Pancreas (tissue), 10 donors: ENCODE data around the gene INHBB. TPM values are rescaled to one million over a fixed set of nuclear protein-coding genes. Genes with fewer than 3 reads are reported as not detected.
A peak's percentile ranks its signal among the peaks of the same experiment; 100 is the strongest.

Source experiments
- ATAC-seq, 4 donors: fragments of 200-7000 bp; cut with Tn5 transposase; one replicate each; pipeline versions ENCODE4 v1.8.0 to v1.9.1; 2020; ENCODE audit warnings: mild to moderate bottlenecking in 4 of 4, moderate library complexity in 4 of 4
- DNase-seq, 6 donors: peaks; one replicate each; pipeline ENCODE4 v3.0.0-alpha.2; 2020
- FAIRE-seq: peaks from 2 replicates; lab custom pipeline; 2012; peaks lifted over from hg19 to GRCh38; lab: Jason Lieb, UNC
- H3K27ac ChIP-seq, 4 donors: fragments of 200-600 bp; sonication (generic); 1 replicate in 3 of 4; 2 replicates in 1 of 4; pipeline versions ENCODE4 v1.5.0 to v1.8.0; 2020
- H3K27me3 ChIP-seq, 4 donors: fragments of 200-600 bp; one replicate each; pipeline ENCODE4 v1.8.0; 2021
- H3K36me3 ChIP-seq, 3 donors: fragments of 200-600 bp; sonication (generic) in 1 of 3; one replicate each; pipeline versions ENCODE4 v1.5.0 to v1.8.0; 2020 to 2021
- H3K4me1 ChIP-seq, 3 donors: fragments of 200-600 bp; one replicate each; pipeline ENCODE4 v1.8.0; 2021
- H3K4me3 ChIP-seq, 4 donors: fragments of 200-600 bp; sonication (generic) in 2 of 4; one replicate each; pipeline versions ENCODE4 v1.5.0 to v1.8.0; 2020 to 2021
- H3K9me3 ChIP-seq, 4 donors: fragments of 200-600 bp; one replicate each; pipeline ENCODE4 v1.8.0; 2021
- CTCF ChIP-seq, 4 donors: fragments of 200-600 bp; sonication (generic) in 3 of 4; IDR thresholded peaks; one replicate each; pipeline versions ENCODE4 v1.5.0 to v1.8.0; 2021; ENCODE audit warnings: antibody characterized with exemption in 4 of 4
- WGBS, 2 donors: extraction: QIAGEN DNeasy Blood & Tissue Kit; methylation state at CpG; one replicate each; pipeline ENCODE4 v1.1.7; 2013; 5-methylcytosine and 5-hydroxymethylcytosine counted together
- intact Hi-C, 3 donors: fragments of 100-400 bp; cut with DNase I; formaldehyde crosslinking; loops; one replicate each; pipeline versions ENCODE4 v1.11.1 to v1.14.2; 2022
- polyA plus RNA-seq, 2 donors: library from polyadenylated mRNA; stranded (reverse); fragments of 200-250 nt; gene quantifications; one replicate each; pipeline ENCODE4 v1.2.3, GENCODE V29; 2013
- total RNA-seq, 6 donors: library from RNA; stranded (reverse); fragmentation: NEBNext Ultra II Directional in 4 of 6; extraction: Animal tissue kit (Norgen Biotek cat#: 25700) in 4 of 6; gene quantifications; one replicate each; pipeline versions ENCODE4 v1.2.1 to v1.2.4, GENCODE V29; 2021 to 2023
- donor health status: healthy with polysubstance abuse.
- donor health status: DM: no; HTN: no; CAD: no; lungs with moderate emphysema.
- donor health status: DM: no; HTN: no; CAD: no.
- donor health status: control.
- donor health status: control.
- donor health status: Bipolar disorder and iron deficiency.
- donor health status: DM: yes; HTN: yes; CAD: no.
- donor health status: DM: no; HTN: no; CAD: no.
- donor health status: DM: no; HTN: no; CAD: no.
- donor health status: DM: yes; HTN: yes; CAD: no.

Gene INHBB
- total and polyA plus RNA-seq, 8 donors = 0.59 to 5.1 (median 2.5) TPM

GRCh38 chr2:120343433-120344105, 2.4 kb upstream of the INHBB start:
- TF ChIP-seq CTCF (IDR thresholded peaks at IDR 0.05) = peak; percentile 43 to 78 (median 74)
- Histone ChIP-seq H3K27ac (no peak overlapping the region), H3K4me3 (peak overlapping the region in 2 of 4 donors; percentile 1 to 61), H3K4me1 (peaks cover 13 to 14% (median 13%) of the 10 kb centered on the region in 3 donors), H3K36me3 (no peaks in the 10 kb centered on the region), H3K27me3 (peaks cover 0 to 6% (median 0%) of the 10 kb centered on the region in 4 donors), H3K9me3 (no peaks in the 10 kb centered on the region)
- DNase-seq (peak; percentile 71 to 94 (median 86)), ATAC-seq (peak; percentile 83 to 92 (median 90)), FAIRE-seq (no peak)
- 7 to 10% methylated on average over 42 to 43 of the region's 43 CpGs for WGBS, 2 donors
- intact Hi-C loops = loop anchor here in 2 of 3 donors (5.0 to 10.0 kb wide), 3 partner anchors 181 to 339 kb away; no protein-coding TSS in a partner anchor

GRCh38 chr2:120344214-120344975, 1.5 kb upstream of the INHBB start:
- intact Hi-C loops = loop anchor here in 2 of 3 donors (5.0 to 10.0 kb wide), 3 partner anchors 180 to 338 kb away; no protein-coding TSS in a partner anchor
- H3K4me3 ChIP-seq = peak overlapping the region; percentile 10 to 61 (median 34)
- ATAC-seq (peak; percentile 9 to 38 (median 25)), DNase-seq (peak in 3 of 6 donors; percentile 31 to 69 (median 49)), FAIRE-seq (no peak)
- WGBS, 2 donors = 5 to 6% methylated on average over 56 to 75 of the region's 75 CpGs
- H3K27me3 ChIP-seq = peaks cover 0 to 10% (median 0%) of the 10 kb centered on the region in 4 donors
- TF ChIP-seq CTCF (IDR thresholded peaks at IDR 0.05) = no peak
- no peaks in the 10 kb centered on the region for H3K36me3 ChIP-seq
- no peaks in the 10 kb centered on the region for H3K9me3 ChIP-seq
- H3K27ac ChIP-seq = no peak overlapping the region
- H3K4me1 ChIP-seq = peaks cover 13 to 14% (median 13%) of the 10 kb centered on the region in 3 donors

- peaks cover 0 to 10% (median 0%) of the 10 kb centered on the region in 4 donors for H3K27me3 ChIP-seq
- peak overlapping the region; percentile 10 to 61 (median 34) for H3K4me3 ChIP-seq
- 1% methylated on average over 28 to 90 of the region's 90 CpGs for WGBS, 2 donors
- no peaks in the 10 kb centered on the region for H3K36me3 ChIP-seq
- no peak overlapping the region for H3K27ac ChIP-seq
- TF ChIP-seq CTCF (IDR thresholded peaks at IDR 0.05) = no peak
- intact Hi-C loops = loop anchor here in 2 of 3 donors (5.0 to 10.0 kb wide), 3 partner anchors 180 to 337 kb away; no protein-coding TSS in a partner anchor
- peak in 3 of 6 donors; percentile 22 to 72 (median 30) for DNase-seq
- peaks cover 13 to 14% (median 13%) of the 10 kb centered on the region in 3 donors for H3K4me1 ChIP-seq
- no peak for FAIRE-seq
- peak in 3 of 4 donors; percentile 3 to 21 (median 4) for ATAC-seq
- no peaks in the 10 kb centered on the region for H3K9me3 ChIP-seq
These were observed 857 bp upstream of the INHBB start for GRCh38 chr2:120344976-120345581.

DNA sequence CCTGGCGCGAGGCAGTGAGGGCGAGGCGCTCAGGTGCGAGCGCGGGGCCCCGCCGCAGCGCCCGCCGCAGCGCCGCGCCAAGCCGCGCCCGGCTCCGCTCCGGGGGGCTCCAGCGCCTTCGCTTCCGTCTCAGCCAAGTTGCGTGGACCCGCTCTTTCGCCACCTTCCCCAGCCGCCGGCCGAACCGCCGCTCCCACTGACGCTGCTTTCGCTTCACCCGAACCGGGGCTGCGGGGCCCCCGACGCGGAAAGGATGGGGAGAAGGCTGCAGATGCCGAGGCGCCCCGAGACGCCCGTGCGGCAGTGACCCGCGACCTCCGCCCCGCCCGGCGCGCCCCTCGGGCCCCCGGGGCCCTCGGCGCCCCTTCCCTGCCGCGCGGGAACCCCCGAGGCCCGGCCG, 328 bp upstream of the INHBB start:
- no peaks in the 10 kb centered on the region for H3K36me3 ChIP-seq
- 1 to 2% methylated on average over 9 to 62 of the region's 62 CpGs for WGBS, 2 donors
- H3K4me1 ChIP-seq = peaks cover 13 to 14% (median 13%) of the 10 kb centered on the region in 3 donors
- DNase-seq (peak in 1 of 6 donors; percentile 39), FAIRE-seq (no peak), ATAC-seq (no peak)
- H3K27me3 ChIP-seq = peaks cover 0 to 10% (median 0%) of the 10 kb centered on the region in 4 donors
- no peak for TF ChIP-seq CTCF (IDR thresholded peaks at IDR 0.05)
- intact Hi-C loops = loop anchor here in 1 of 3 donors (10.0 kb wide), 1 partner anchor 179 kb away; no protein-coding TSS in a partner anchor
- no peaks in the 10 kb centered on the region for H3K9me3 ChIP-seq
- H3K4me3 ChIP-seq = peak overlapping the region in 3 of 4 donors; percentile 30 to 61 (median 39)
- no peak overlapping the region for H3K27ac ChIP-seq
